ENCODE measurements around the gene CFAP74.

The CFAP74 gene

DNA sequence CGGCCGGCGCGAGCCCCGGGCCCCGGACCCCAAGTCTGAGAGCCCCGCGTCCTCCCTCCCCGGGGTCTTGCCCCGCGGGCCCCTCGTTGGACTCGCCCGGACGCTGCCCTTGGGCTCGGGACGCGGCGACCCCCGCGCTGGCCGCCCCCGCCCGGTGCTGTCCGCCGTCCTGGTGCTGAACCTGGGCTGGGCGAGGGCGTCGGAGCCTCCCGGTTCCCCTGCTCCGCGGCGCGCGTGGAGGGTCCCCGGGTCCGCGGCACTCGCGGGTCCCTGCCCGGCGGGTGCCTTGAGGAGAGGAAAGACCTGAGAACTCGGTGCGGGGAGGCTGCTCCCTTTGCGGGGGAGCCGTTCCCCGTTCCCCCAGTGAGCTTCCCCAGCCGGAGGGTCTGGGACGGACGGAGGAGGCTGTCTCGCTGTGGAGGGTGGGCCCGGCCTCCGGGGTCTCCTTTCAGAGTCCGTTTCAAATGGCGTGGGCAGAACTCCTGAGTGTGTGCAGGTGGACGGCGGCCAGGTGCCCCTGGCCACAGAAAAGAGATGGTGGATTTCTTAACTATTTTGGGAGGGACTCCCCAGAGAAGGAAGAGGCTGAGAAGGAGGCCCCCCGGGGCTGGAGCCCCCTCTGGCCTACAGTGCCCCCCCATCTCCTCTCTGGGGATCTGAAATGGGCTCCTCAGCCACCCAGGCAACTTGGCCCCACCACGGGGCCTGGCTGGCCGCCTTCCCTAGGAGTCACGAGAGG is 16.2 kb upstream of the CFAP74 start:
- peak; percentile 20 for DNase-seq

DNA sequence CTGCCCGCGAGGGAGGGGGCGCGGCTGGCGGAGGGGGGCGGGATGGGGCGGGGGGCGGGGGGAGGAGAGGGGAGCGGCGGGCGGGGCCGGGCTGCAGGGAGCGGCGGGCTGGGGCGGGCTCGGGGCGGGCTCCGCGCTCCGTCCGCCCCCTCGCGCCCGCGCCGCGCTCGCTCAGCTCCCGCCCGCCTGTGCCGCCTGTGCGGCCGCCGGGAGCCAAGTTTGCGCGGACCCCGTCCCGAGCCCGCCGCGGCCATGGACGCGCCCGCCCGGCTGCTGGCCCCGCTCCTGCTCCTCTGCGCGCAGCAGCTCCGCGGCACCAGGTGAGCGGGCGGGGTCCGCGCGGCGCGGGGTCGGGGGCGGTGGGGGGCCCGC is 15.6 kb upstream of the CFAP74 start, which contains the start of gene GABRD:
TSS of gene GABRD (plus strand) at position 174 of the 372 bp plus-strand sequence. CDS start at position 253, 79 bp downstream.
- DNase-seq = peak; percentile 19

DNA sequence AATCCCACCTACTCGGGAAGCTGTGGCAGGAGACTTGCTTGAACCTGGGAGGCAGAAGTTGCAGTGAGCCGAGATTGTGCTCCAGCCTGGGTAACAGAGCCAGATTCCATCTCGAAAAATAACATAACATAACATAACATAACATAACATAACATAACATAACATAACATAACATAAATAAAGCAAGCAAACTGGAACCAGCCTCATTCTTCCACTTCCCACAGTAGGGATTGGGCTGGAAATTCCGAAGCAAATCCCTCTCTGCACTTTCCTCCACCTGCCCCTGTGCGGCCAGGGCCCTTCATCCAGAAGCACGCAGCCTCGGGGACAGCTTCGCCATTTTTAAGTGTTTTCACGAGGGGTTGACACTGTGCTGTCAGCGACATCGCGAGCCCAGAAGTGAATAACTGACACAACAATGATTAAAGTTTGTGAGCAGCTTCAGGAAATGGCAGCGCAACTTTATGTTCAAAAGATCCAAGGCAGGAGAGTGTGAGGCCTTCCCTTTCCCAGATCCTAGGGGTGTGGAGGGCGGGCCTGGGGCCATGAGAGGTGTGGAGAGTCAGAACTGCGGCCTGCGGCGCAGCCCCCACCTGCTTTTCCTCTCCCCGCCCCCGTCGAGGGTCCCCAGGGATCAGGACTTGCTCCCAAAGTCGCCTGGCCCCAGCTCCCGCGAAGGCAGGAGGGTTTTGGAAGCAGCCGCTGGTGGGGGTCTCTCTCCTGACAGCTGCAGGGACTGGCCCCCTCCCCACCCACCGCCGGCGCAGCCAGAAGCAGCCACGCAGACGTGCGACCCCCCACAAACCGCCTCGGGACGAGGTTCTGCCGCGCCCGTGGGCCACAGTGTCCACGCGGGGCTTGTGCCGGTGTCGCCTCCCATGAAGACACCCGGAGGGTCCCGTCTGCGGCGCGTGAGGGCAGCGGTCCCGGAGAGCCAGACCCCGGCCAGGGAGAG is 14.9 kb upstream of the CFAP74 start:
- no peak for DNase-seq

- no peak for DNase-seq
Observed at GRCh38 chr1:2016123-2016522, 12.5 kb upstream of the CFAP74 start.

GRCh38 chr1:2014741-2015735 is 11.5 kb upstream of the CFAP74 start:
- no peak for DNase-seq

- no peak for DNase-seq
Observed at GRCh38 chr1:2014181-2014580, 10.6 kb upstream of the CFAP74 start.

DNA sequence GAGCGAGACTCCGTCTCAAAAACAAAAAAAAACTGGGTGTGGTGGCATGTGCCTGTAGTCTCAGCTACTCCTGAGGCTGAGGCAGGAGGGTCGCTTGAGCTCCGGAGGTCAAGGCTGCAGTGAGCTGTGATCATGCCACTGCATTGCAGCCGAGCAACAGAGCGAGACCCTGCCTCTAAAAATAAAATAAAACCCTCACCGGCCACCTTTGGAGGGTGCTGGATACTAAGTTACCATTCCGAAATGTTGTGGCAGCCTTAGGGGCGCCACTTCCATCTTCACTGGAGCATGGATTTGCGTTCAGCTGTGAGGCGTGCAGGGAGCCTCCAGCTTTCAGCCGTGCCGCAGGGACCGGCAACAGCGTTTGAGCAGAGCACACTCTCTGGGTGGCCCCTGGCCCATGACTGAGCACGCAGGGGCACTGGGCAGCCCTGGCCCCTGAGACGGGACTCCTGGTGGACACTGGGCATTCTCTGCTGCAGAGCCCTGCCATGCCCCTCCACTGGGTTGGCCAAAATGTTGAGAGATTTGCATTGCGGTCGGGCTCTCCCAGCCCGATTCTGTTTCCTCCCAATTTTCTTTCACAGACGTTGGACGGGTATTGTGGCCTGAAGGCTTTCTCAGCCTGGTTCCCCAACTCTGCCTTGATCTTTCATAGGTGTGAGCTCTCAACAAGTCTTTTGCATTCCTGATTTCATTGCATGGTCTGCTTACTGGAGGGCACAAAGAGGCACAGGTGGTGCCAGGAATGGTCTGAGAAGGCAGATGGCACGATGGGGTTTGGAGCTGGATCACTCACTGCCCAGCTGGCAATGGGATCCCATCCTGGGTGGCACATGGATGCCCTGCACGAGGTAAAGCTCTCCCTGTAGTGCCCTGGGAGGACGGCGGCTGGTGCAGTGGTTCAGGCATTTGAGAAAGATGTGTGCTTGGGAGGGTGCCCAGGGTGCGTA is 5.8 kb upstream of the CFAP74 start:
- no peak for DNase-seq

- DNase-seq = no peak
Observed at GRCh38 chr1:2004856-2005255, 1.3 kb upstream of the CFAP74 start.

GRCh38 chr1:2001773-2002411 is 1.7 kb downstream of the CFAP74 start:
- no peak for DNase-seq

DNA sequence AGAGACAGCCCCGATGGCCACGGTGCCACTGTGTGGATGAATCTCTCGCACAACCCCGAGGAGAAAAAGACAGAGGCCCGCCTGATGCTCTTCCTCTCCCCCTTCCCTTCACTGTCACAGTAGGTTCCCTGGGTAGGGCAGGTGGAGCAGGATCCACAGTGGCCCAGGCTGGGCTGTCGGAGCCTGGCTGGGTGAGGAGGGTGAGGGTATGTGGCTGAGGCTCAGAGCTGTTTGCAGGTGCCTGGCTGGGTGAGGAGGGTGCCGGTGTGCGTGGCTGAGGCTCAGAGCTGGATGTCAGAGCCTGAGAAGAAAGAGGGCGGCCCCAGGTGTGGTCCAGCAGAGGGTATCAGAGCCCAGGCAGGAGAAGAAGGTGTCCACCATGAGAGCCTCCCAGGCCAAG is 2.7 kb downstream of the CFAP74 start:
- no peak for DNase-seq

GRCh38 chr1:2000432-2000831 is 3.2 kb downstream of the CFAP74 start:
- no peak for DNase-seq

DNA sequence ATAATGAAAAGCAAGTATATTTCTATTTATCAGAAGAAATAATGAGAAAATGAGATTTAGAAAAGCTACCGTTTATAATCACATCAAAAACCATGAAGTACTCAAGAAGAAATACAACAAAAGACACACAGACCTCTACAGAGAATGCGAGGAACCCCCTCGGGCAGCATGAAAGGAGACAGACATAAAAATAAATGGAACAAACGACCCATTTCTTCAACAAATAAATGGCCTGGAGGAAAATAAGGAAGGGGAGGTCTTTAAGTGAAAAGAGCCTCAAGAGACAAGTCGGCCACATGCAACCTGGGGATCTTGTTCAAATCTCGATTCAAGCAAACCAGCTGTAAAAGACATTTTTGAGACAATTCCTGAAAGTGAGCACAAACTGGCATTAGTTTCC is 6.0 kb downstream of the CFAP74 start:
- DNase-seq = no peak

DNA sequence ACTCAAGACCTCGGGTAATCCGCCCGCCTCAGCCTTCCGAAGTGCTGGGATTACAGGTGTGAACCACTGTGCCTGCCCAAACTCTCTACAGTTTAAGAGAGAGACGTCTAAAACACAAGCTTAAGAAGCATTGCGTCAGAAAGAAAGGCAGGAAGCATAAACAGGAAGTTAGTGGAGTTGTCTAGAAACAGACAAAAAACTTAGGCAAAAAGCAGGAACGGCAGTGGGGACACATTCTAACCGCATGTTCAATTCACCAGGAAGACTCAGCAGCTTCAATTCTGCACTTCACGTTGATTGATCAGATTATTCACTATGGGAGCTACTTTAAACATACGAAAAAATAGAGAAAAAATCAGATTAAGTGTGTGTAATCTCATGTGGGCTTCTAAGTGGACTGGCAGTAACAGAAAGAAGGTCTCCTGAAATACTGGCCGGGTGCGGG is 7.4 kb downstream of the CFAP74 start:
- no peak for DNase-seq

GRCh38 chr1:1994536-1994935 is 9.1 kb downstream of the CFAP74 start:
- no peak for DNase-seq

DNA sequence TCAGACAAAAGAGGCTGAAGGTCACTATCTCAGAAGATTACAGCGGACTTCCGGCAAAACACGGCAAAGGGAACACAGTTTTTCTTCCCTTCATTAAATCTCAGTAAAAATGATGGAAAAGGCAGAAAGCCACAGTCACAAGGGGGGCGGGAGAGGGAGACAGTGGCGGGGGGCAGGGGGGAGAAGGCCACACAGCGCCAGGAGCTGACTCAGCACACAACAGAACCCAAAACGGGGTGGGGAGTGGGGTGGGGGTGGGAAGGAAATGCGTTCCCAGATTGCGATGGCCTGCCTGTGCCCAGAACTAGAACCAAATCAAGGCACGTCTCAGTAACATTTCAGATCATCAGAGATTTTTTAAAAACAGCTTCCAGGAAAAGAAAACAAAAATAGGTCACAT is 13.4 kb downstream of the CFAP74 start:
- DNase-seq = no peak

DNA sequence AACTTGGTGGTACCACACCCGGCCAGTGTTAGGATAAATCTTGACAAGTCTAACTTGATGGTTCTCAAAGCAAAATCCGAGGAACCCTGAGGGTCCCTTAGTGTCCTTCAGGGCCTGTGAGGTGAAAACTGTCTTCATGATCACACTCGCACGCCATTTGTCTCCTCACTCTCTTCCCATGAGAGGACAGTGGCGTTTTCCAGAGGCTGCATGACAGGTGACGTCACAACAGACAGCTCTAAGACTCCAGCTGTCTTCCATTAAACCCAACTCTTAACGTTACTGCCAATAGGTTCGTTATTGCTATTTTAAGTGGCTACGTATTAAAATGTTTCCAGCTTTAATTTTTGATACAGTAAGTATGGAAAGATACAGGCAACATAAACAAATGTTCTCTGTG is 13.8 kb downstream of the CFAP74 start:
- no peak for DNase-seq

- DNase-seq = no peak
Observed at GRCh38 chr1:1989102-1989542, 14.5 kb downstream of the CFAP74 start.

GRCh38 chr1:1988061-1988945 is 15.3 kb downstream of the CFAP74 start:
- DNase-seq = no peak

DNA sequence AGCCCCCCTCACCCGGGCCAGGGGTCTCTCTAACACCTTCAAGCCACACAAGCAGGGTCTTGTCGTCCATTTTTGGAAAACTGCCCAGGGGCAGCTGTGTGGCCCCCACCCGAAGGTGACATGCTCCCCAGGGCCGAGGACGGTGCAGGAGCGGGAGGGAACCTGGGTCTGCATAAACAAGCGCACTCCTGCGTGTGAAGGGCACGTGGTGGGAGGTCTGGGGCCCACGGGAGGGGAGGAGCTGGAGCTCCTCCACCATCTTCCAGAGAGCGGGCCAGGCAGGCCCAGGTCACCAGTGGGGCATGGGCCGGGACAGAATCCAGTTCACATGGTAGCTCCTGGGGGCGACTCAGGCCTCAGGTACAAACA is 16.5 kb downstream of the CFAP74 start:
- no peak for DNase-seq
